HPDE6-E6E7 (cell line): Measurements from ENCODE around the gene PLA2G6.
"Not testable (repeated sequence)": the region's sequence is repeated elsewhere in the genome, so short reads cannot be mapped to it uniquely, and the experiment has no call there.

Experiments used
- DNase-seq: peaks from one replicate; pipeline ENCODE4 v3.0.0; 2011; ENCODE audit warnings: missing footprints; ENCODE audit errors: extremely low spot score

PLA2G6 gene

GRCh38 chr22:38164551-38164918 is 17.1 kb downstream of the PLA2G6 start:
- no peak for DNase-seq

DNA sequence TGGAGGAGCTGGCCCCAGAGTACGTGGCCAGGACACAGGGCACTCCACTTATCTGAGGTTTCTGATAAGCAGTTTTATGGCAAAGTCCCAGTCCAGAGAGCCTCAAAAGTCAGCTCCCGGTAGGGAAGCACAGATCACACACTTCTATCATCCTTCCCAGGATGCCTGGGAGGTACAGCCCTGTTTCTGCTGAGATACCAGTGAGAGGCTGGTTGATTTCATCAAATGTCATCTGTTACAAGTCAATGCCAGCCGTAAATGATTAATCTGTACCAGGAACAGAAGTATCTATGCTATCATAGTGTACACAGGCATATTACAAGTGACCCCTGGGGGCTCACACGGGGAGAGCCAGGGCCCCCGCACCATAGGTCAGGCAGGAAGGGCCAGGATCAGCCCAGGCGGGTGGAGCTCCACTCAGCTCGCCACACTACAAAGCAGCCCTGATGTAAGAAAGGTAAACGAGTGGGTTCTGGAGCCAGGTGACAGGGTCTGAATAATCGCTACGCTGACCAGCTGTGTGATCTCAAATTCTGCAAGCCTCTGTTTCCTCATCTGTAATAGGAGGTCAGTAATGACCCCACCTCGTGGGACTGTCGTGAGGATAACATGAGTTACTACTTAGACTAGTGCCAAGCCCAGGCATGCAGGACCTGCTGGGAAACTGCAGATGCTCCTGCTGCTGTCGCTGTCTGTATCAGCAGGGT is 17.6 kb downstream of the PLA2G6 start:
- DNase-seq = no peak

DNA sequence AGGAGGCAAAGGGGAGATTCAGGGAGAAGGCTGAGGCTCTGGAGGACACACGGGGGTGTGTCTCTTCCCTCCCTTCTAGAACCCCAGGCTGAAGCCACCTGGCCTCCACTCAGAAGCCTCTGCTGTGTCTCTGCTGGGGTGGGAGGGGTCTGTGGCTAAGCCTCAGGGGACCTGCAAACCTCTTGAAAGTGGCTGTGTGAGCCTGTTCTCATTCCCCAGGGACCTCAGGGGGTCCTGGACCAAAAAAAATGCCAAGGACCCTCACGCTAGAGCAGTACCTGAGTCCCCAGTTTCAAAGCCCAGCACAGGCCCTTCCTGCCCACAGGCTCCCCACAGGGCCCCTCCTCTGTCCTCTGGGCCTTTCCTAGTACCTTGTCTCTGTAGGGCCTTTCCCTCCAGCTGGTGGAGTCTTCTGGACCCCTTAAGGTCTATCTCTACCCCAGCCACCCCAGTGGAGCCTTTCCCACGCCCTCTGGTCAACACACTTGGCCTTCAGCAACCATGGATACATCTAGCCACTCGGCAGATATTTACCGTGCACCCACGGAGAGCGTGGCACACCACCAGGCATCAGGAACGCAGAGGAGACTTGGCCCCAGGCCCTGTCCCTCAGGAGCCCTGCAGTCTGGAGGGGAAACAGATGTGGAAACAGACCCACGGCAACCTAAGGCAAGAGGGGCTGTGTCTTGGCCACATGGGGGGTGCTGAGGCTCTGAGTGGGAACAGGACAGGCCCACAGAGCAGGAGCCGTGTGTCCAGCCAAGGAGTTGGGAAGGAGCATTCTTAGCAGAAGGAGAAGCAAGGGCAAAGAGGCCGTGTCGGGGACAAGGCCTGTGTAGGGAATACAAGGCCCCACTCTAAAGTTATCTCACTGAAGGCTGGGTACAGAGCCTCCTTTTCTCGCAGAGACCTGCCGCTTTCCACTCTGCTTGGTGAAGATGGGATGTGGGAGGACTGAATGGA is 18.5 kb downstream of the PLA2G6 start:
- DNase-seq = no peak

DNA sequence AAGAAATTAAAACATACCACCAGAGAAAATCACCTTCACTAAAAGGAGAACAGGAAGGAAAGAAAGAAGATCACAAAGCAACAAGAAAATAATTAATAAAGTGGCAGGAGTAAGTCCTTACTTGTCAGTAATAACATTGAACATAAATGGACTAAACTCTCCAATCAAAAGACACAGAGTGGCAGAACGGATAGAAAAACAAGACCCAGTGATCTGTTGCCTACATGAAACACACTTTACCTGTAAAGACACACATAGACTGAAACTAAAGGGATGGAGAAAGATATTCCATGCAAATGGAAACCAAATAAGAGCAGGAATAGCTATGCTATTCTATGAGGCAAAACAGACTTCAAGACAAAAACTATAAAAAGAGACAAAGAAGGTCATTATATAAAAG is 25.9 kb downstream of the PLA2G6 start:
- DNase-seq = no peak

DNA sequence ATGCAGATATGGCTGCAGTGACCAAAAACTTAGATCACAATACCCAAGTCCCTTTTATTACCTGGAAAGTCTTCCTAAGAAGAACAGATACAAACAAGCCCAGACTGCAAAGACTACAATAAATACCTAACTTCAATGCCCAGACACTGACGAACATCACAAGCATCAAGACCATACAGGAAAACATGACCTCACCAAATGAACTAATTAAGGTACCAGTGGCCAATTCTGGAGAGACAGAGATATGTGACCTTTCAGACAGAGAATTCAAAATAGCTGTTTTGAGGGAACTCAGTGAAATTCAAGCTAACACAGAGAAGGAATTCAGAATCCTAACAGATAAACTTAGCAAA is 27.1 kb downstream of the PLA2G6 start:
- DNase-seq = not testable (repeated sequence)

DNA sequence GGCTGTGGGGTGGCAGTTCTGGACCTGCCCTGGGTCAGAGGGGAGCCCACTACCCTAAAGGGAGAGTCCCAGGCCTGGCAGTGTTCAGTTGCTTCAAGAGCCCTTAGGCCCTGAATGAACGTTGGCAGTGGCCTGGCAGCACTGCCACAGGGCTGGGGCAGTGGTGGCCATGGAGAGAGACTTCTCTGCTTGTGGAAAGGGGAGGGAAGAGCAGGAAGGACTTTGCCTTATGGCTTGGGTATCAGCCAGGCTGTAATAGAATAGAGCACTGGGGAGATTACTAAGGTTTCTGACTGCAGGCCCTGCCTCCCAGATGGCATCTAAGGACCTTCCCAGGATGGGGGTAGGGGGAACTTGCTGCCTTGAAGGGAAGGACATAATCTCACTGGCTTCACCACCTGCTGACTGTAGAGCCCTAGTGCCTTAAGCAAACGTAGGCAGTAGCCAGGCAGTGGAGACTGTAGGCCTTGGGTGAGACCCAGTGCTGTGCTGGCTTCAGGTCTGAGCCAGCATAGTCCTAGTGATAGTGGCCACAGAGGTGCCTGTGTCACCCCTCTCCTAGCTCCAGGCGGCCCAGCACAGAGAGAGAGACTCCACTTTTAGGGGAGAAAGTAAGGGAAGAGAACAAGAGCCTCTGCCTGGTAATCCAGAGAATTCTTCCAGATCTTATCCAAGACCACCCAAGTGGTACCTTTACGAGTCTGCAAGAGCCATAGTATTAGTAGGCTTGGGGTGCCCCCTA is 27.6 kb downstream of the PLA2G6 start:
- no peak for DNase-seq

GRCh38 chr22:38151126-38151500 is 30.5 kb downstream of the PLA2G6 start:
- no peak for DNase-seq

- no peak for DNase-seq
These were observed 33.4 kb downstream of the PLA2G6 start for GRCh38 chr22:38148245-38148644.

DNA sequence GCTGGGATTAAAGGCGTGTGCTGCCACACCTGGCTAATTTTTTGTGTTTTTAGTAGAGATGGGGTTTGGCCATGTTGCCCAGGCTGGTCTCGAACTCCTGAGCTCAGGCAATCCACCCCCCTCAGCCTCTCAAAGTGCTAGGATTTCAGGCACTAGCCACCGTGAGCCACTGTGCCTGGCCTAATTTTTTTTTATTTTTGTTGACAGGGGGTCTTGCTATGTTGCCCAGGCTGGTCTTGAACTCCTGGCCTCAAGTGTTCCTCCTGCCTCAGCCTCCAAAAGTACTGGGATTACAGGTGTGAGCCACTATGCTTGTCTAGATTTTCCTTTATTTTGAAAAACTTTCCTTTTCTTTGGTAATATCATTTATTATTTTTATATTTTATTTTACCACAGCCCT is 35.5 kb downstream of the PLA2G6 start:
- DNase-seq = not testable (repeated sequence)

DNA sequence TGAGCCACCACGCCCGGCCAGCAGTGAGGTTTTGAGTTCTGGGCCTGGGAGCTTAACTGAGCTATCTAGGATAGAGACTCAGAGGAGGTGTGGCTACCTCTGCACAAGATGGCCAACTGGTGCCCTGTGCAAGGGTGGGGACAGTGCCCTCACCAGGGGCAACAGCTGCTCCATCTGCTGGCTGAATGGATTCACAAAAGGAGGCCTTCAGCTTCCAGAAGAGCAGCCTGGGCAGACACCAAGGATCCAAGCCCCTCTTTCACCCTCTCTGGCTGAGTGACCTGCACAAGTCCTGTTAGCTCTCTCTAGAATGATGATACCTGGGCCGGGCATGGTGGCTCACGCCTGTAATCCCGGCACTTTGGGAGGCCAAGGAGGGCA is 37.6 kb downstream of the PLA2G6 start:
- no peak for DNase-seq

DNA sequence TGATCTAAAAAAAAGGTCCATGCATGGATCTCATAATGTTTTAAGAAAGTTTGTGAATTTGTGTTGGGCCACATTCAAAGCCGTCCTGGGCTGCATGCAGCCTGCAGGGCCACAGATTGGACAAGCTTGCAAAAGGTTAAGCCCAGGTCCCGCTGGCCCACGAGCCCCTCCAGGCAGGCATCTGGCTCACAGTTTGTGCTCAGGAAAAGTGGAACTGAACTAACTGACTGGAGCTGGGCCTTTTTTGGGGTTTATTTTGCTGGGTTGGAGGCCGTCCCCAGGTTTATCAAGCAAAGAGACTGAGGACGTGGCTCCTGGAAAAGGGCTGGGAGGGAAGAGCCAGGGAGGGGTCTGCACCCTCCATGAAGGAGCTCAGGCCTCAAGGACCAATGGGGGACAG is 39.0 kb downstream of the PLA2G6 start:
- no peak for DNase-seq

DNA sequence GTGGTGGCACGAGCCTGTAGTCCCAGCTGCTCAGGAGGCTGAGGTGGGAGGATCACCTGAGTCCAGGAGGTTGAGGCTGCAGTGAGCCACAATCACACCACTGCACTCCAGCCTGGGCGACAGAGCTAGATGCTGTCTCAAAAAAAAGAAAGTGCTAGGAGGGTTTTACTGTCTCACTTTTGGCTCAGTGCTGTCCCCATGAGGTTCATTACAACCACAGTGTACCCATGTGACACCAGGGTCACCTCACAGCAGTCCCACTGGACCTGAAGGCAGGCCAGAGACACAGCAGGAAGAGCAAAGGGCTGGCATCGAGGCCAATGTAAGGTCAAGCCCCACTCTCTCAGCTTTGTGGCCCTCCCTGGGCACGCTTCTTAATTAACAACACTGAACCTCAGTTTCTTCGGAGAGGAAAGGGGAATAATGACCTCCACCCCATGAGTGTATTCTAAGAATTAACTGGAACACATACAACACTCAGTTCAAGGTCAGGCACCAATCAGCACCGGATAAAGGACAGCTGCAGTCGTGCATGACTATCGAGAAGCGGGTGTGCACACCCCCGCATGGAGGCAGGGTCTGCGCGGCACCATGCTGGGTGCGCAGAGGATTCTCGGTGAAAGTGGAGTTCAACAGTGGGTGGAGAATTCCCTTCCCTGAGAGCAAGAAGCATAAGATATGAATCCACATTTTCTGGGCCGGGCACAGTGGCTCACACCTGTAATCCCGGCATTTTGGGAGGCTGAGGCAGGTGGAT is 40.2 kb downstream of the PLA2G6 start:
- no peak for DNase-seq

- DNase-seq = no peak
These were observed 41.7 kb downstream of the PLA2G6 start for GRCh38 chr22:38139901-38140300.

- DNase-seq = no peak
These were observed 42.7 kb downstream of the PLA2G6 start for GRCh38 chr22:38138961-38139360.

- no peak for DNase-seq
These were observed 43.5 kb downstream of the PLA2G6 start for GRCh38 chr22:38137876-38138687.

DNA sequence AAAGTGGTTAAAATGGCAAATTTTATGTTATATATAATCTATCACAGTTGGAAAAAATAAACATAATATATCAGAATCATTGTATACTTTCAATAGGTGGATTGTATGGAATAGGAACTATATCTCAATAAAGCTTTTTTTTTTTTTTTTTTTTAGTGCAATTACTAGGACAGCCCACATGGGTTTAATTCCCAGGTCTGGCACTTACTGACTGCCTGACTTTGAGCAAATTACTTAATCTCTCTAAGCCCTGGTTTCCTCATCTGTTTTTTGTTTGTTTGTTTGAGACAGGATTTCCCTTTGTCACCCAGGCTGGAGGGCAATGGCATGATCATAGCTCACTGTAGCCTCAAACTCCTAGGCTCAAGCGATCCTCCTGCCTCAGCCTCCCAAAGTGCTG is 45.0 kb downstream of the PLA2G6 start:
- DNase-seq = no peak

- DNase-seq = peak; percentile 77
These were observed 46.4 kb downstream of the PLA2G6 start for GRCh38 chr22:38135133-38135706.

GRCh38 chr22:38133331-38133730 is 48.3 kb downstream of the PLA2G6 start:
- DNase-seq = no peak

DNA sequence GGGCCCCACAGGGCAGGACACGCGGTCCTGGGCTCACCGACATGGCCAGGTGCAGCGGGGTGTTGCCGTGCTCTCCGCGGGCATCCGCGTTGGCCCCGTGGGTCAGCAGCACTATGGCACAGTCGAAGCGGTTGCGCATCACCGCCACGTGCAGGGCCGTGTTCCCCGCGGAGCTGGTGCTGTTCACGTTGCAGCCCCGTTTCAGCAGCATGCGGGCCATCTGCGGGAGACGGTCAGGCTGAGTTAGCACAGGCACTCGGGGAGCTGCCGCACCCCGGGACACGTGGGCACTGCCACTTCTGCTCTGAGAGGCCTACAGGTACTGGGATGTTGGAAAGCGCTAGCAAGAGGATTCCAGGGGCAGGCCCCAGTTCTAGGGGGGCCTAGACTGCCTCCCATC is 48.8 kb downstream of the PLA2G6 start:
- DNase-seq = no peak

GRCh38 chr22:38132136-38132535 is 49.5 kb downstream of the PLA2G6 start:
- no peak for DNase-seq

GRCh38 chr22:38131399-38131798 is 50.2 kb downstream of the PLA2G6 start:
- no peak for DNase-seq
